ENCODE measurements around the gene BCAS3.
A peak's percentile ranks its signal among the peaks of the same experiment; 100 is the strongest.
"Not testable (repeated sequence)": the region's sequence is repeated elsewhere in the genome, so short reads cannot be mapped to it uniquely, and the experiment has no call there.

The BCAS3 gene

DNA sequence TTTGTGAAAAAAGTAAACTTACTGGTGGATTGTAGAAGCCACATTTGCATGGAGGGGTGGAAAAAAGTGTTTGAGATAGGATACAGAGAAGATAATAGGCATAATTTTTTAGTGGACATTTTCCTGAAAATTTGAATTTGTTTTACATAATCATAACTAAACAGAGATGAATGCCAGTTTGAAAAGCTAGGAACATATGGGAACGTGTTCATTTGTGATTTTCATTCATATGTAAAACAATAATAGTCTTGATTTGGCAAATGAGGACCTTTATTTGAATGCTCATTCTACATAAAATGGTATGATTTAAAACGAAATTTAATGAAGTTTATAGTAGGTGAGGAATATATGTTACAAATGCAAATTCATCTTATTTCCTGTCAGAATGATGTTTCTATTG lies 263.9 kb downstream of the BCAS3 start:
- no peak for DNase-seq

- DNase-seq, result no peak
These were observed 267.1 kb downstream of the BCAS3 start for GRCh38 chr17:60944751-60945150.

- no peak for DNase-seq
These were observed 269.4 kb downstream of the BCAS3 start for GRCh38 chr17:60947100-60947499.

DNA sequence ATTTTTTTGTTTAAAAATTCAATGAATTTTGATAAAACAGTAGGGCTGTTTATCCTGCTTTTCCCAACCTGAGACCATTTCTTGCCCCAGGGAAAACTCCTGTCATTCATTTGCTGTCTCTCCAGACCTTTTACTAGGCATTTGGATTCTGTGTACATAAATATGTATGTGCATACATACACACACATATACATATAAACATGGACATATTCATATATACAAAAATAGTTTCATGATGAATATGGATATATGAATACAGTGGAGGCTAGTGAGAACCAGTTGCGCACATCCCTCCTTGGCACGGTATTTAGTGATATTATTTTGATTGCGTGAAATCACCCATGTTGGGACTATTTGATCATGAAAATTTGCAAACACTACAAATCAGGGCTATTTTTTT lies 269.9 kb downstream of the BCAS3 start:
- DNase-seq, result no peak

DNA sequence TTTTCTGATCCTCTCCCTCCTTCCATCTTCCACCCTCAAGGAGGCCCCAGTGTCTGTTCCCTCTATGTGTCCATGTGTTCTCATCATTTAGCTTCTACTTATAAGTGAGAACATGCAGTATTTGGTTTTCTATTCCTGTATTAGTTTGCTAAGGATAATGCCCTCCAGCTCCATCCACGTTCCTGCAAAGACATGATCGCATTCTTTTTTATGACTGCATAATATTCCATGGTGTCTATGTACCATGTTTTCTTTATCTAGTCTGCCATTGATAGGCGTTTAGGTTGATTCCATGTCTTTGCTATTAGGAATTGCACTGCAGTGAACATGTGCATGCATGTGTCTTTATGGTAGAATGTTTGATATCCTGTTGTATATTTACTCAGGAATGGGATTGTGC lies 275.1 kb downstream of the BCAS3 start:
- DNase-seq, result no peak

DNA sequence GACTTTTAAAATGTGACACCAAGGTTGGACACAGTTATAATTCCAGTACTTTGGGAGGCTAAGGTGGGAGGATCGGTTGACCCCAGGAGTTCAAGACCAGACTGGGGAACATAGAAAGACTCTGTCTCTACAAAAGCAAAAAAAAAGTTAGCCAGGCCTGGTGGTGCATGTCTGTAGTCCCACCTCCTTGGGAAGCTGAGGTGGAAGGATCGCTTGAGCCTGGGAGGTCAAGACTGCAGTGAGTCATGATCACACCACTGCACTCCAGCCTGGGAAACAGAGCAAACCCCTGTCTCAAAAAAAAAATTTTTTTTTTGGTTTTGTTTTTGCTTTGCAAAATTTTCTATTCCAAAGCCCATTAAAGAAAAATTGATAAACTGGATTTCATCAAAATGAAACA lies 281.4 kb downstream of the BCAS3 start:
- no peak for DNase-seq

DNA sequence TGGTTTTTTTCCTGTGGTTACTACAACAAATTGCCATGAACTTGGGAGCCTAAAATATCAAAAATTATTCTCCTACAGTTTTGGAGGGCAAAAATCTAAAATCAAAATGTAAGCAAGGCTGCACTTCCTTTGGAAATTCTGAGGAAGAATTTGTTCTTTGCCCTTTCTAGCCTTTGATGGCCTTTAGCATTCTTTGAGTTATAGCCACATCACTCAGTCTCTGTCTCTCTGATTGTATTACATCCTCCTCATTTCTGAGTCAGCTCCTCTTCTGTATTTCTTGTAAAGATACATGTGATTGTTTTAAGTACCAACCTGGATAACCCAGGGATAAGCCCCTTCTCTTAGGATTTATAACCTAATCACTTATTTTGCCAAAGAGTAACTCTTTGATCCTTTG lies 282.0 kb downstream of the BCAS3 start:
- DNase-seq, result no peak

- DNase-seq, result no peak
These were observed 282.9 kb downstream of the BCAS3 start for GRCh38 chr17:60960398-60961065.

DNA sequence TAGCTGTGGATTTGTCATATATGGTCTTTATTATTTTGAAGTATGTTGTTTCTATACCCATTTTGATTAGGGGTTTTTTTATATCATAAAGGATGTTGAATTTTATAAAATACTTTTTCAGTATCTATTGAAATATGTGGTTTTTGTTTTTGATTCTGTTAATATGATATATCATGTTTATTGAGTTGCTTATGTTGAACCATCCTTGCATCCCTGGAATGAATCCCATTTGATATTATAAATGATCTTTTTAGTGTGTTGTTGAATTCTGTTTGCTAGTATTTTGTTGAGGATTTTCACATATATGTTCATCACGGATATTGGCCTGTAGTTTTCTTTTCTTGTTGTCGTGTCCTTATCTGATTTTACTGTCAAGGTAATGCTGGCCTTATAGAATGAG lies 286.5 kb downstream of the BCAS3 start:
- no peak for DNase-seq

- no peak for DNase-seq
These were observed 290.6 kb downstream of the BCAS3 start for GRCh38 chr17:60968266-60968665.

GRCh38 chr17:60969500-60970037 lies 291.9 kb downstream of the BCAS3 start:
- no peak for DNase-seq

DNA sequence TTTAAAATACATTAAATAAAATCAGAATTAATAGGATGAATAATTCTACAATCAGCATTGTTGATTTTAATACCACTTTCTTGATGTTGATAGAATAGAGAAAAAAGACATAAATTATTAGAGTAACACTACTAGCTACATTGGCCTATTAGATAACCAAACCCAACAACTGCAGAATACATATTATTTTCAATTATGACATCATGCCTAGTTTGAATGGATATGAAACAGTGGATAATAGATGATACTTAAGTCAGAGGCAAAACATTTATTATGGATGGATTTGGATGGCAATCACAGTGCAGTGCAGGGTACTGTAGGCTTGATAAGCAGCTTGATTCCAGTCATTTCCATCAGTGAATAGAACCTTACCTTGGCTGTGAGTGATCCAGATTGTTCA lies 293.1 kb downstream of the BCAS3 start:
- no peak for DNase-seq

DNA sequence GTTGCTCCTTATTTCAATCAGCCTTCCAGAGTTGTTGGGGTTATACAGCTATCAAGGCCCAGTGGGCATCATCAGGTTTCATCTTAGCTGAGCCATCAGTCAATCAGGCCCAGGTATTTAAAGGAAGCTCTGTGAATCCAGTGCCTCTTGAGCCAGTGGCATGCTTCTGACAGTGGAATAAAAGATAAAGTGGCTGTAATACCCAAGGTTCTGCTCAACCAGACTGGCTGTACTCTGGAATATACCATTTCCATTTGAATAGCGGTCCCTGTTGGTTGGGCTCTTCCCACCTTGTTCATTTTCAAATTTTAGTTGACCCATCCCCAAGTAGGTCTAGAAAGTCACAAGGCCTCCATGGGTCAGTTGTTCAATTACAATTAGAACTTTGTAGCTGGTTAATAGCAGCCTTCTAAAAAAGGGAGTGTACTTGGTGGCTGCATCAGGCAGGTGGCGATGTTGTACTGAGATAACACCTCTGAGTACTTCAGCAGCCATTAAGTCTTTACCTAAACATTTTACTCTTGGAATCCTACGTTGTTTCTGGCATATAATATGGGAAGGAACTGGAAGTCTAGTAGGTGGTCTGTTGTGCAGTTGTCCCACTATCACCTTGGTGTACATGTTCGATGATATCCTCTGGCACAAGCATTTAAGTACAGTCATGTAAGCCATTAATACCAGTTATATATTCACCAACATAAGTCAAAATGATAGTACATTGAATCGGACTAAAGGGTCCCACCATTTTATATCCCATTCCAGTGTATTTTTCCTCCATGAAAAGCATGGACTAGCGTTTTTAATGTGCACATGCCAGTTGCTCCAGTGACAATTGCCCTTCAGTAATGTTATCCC lies 294.1 kb downstream of the BCAS3 start:
- peak; percentile 15 to 59 for DNase-seq

DNA sequence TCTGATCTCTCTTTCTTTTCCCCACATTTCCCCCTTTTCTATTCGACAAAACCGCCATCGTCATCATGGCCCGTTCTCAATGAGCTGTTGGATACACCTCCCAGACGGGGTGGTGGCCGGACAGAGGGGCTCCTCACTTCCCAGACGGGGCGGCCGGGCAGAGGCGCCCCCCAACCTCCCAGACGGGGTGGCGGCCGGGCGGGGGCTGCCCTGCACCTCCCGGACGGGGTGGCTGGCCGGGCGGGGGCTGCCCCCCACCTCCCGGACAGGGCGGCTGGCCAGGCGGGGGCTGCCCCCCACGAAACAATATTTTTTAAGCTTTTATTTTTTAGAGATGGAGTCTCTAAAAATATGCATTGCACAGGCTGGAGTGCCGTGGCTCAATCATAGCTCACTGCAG lies 299.2 kb downstream of the BCAS3 start:
- DNase-seq, result not testable (repeated sequence)

DNA sequence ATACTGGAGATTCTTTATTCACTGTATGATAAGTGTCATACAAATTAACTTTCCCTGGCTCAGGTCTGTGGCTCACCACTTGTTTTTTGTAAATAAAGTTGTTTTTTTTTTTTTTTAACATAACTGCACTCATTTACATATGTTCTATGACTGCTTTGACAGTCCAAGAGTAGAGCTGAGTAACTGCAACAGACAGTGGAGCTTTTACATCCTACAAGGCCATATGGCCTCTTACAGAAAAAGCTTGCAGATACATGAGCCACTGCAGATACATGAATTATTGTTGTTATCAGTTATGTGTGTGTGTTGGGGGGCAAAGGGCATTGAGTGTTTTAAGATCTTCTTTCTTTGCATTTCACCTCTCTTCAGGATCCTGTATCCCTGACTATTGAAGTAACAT lies 311.7 kb downstream of the BCAS3 start:
- no peak for DNase-seq

GRCh38 chr17:60989846-60990245 lies 312.2 kb downstream of the BCAS3 start:
- DNase-seq, result no peak

- no peak for DNase-seq
These were observed 315.8 kb downstream of the BCAS3 start for GRCh38 chr17:60993497-60993896.

DNA sequence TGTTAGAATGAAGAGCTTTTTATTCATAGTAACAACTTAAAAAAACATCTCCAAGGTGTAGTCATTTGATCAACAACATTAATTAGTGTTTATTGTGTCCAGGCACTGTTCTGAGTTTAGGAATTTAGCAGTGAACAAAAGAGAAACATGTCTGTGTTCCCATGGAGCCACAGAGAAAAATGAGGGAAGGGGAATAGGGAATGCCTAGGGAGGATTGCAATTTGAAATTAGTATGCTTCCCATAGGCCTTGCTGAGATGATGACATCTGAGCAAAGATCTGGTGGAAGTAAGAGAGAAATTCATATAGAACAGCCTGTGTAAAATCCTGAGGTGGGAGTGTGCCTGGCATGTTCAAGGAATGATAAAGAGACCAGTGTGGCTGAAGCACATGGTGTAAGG lies 318.0 kb downstream of the BCAS3 start:
- no peak for DNase-seq

GRCh38 chr17:61000911-61001310 lies 323.3 kb downstream of the BCAS3 start:
- DNase-seq, result no peak

GRCh38 chr17:61002316-61002736 lies 324.7 kb downstream of the BCAS3 start:
- DNase-seq, result peak; percentile 29 to 52

GRCh38 chr17:61005358-61005757 lies 327.7 kb downstream of the BCAS3 start:
- no peak for DNase-seq

DNA sequence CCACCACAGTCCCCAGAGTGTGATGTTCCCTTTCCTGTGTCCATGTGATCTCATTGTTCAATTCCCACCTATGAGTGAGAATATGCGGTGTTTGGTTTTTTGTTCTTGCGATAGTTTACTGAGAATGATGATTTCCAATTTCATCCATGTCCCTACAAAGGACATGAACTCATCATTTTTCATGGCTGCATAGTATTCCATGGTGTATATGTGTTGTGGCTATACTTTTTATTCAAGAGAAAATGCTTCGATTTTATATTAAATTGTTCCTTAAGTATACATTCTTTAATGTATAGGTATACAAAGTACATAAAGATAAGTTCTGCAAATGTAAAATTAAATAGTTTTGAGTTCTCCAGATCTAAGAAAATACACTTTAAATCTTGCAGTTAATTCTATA lies 328.3 kb downstream of the BCAS3 start:
- not testable (repeated sequence) for DNase-seq

DNA sequence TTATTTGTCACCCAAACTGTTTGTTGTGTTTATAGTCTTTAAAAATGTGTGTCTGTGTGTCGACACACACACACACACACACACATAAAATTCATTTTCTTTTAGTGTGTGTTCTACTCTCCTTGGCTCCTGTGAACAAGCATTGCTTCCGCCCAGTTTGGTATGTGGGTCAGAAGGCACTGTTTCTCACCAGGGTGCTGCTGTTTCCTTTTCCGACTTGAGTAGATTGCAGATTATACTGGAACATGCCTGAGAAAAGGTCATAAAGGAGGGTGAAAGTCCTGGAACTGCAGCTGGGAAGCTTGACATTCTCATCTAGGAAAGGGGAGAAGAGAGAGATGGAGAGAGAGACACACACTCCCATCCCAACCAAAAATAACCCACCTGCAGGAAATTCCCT lies 330.3 kb downstream of the BCAS3 start:
- DNase-seq, result no peak

- no peak for DNase-seq
These were observed 332.0 kb downstream of the BCAS3 start for GRCh38 chr17:61009663-61010062.
